ENCODE data around the gene PCK2. TPM values are rescaled to one million over a fixed set of nuclear protein-coding genes. Genes with fewer than 3 reads are reported as not detected.

The PCK2 gene
- total and polyA plus RNA-seq, 2 of the 13 experiments (the other 11 are each of a cell fraction or from before 2014, with no cell fraction given), result 129 to 272 TPM

DNA sequence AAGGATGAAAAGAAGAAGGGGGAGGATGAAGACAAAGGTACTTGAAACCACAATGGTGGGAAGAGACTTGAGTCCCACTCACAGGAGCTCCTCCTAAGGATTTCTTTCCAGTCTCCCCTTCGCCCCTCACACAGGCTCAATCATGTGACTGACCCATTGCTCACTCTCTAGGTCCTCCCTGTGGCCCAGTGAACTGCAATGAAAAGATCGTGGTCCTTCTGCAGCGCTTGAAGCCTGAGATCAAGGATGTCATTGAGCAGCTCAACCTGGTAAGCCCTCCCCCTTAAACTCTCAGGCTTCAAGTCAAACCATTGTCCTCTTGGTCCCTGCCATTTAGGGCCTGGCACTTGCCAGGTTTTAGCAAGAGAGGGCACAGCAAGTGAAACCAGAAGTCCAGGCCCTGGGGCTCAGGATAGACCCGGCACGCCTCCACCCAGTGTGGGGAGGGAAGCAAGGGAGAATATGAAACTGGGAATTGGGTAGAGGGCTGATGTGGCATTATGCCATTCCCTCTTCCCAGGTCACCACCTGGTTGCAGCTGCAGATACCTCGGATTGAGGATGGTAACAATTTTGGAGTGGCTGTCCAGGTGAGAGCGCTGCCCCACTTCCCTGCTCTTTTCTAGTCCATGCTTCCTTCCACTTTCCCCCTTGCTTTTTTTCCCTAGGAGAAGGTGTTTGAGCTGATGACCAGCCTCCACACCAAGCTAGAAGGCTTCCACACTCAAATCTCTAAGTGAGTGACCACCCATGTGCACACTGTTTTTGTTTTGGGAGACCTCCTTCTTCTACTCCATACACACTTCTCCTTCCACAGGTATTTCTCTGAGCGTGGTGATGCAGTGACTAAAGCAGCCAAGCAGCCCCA is 43.7 kb downstream of the PCK2 start (continued):
- TF ChIP-seq BORCS8-MEF2B (CRISPR knock-in tag; IDR thresholded peaks at IDR 0.05) (no peak; the same call in 1 of the 2 replicates), DBP (CRISPR knock-in tag; IDR thresholded peaks at IDR 0.05; ENCODE audit: not compliant biosample characterization) (no peak), NFIB (CRISPR knock-in tag; IDR thresholded peaks at IDR 0.05; ENCODE audit: borderline replicate concordance) (no peak), ZNF567 (CRISPR knock-in tag; IDR thresholded peaks at IDR 0.05; ENCODE audit: borderline replicate concordance) (0 out of 2 replicates have a peak, but pooled peaks have one; percentile 73), KLF13 (CRISPR knock-in tag; IDR thresholded peaks at IDR 0.05) (no peak), CENPX (CRISPR knock-in tag; IDR thresholded peaks at IDR 0.05) (no peak), BHLHE40 (IDR thresholded peaks at IDR 0.05; ENCODE audit: low read length) (peak; percentile 1; the same call in 1 of the 2 replicates), HNRNPL (IDR thresholded peaks at IDR 0.05; ENCODE audit: low read depth, low read length) (no peak), ATAD3A (CRISPR knock-in tag; IDR thresholded peaks at IDR 0.05) (0 out of 2 replicates have a peak, but pooled peaks have one; percentile 19), SP2 (CRISPR knock-in tag; IDR thresholded peaks at IDR 0.05) (no peak), ZNF414 (CRISPR knock-in tag; IDR thresholded peaks at IDR 0.05) (no peak)
- TF ChIP-seq, protein P1, sequence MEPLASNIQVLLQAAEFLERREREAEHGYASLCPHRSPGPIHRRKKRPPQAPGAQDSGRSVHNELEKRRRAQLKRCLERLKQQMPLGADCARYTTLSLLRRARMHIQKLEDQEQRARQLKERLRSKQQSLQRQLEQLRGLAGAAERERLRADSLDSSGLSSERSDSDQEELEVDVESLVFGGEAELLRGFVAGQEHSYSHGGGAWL (CRISPR knock-in tag; IDR thresholded peaks at IDR 0.05), result no peak
